HG02840 (cell line): Measurements from ENCODE around the gene OR51B6.
"Not testable (repeated sequence)": the region's sequence is repeated elsewhere in the genome, so short reads cannot be mapped to it uniquely, and the experiment has no call there.

ENCODE experiments used
- ATAC-seq: cut with Tn5 transposase; IDR thresholded peaks from one replicate; pipeline ENCODE4 v1.9.1; 2021; ENCODE audit warnings: mild to moderate bottlenecking, moderate library complexity, moderate number of reproducible peaks; ENCODE audit not compliant: unreplicated experiment, low FRiP score

The OR51B6 gene

DNA sequence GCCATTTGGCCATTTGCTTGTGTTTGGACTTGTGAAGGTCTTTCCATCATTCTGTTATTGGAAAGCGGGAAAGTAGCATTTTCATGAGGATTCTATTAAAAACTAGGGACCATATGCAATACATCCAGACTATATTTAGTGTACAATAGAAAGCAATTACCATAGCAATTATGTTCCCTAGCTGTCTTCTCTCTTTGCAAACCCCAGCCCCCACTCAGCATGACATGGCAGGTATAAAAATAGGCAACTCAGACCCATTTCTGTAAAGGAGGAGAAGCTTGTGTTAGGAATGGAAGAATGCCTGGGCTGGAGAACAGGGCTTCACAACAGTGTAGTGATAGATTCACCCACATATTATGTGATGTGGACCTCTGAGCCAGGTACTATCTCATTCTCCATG lies 12.4 kb downstream of the OR51B6 start:
- ATAC-seq: no peak

DNA sequence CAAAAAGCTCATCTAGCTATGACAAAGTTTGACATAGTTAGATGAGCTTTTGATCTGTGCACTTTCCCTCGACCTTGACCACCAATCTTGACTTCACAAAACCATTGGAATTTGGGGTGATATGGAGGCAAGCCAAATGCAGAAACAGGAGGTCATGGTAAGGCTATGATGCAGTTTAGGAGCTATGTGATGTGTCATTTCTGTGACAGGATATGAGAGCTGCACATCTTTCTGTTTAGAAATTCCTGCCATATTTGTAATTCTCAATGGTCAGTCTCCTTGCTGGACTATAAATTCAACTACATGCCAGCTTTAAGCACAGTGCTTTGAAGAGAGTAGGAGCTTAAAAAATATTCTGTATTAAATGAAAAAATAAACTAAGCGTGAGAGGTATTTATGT lies 12.9 kb downstream of the OR51B6 start:
- ATAC-seq: no peak

DNA sequence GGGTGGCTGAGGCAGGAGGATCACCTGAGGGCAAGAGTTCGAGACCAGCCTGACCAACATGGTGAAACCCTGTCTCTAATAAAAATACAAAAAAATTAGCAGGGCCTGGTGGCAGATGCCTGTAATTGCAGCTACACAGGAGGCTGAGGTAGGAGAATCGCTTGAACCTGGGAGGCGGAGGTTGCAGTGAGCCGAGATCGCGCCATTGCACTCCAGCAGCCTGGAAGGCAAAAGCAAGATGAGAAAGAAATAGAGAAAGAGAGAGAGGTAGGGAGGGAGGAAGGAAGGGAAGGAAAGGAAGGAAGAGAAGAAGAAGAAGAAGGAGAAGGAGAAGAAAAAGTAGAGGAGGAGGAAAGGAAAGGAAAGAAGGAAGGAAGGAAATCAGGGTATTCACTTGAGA lies 15.1 kb downstream of the OR51B6 start:
- ATAC-seq: not testable (repeated sequence)

DNA sequence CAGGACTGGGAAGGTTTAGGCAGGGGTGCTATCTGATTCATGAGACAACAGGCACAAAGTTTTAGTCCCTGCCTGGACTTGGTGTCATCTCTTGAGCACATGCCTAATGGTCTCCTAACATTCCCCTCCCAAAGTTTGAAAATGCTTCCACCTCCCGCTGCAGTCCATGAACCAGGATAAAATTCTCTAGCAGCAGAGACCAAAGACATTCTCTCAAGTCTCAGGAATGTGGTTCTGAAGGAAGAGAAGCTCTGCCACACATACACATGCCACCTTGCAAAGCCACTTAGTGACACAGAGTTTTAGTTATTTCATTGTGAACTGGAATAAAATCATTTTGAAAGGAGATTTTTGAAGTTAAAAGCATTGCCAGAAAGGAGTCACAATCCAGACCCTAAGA lies 15.5 kb downstream of the OR51B6 start:
- ATAC-seq: no peak

DNA sequence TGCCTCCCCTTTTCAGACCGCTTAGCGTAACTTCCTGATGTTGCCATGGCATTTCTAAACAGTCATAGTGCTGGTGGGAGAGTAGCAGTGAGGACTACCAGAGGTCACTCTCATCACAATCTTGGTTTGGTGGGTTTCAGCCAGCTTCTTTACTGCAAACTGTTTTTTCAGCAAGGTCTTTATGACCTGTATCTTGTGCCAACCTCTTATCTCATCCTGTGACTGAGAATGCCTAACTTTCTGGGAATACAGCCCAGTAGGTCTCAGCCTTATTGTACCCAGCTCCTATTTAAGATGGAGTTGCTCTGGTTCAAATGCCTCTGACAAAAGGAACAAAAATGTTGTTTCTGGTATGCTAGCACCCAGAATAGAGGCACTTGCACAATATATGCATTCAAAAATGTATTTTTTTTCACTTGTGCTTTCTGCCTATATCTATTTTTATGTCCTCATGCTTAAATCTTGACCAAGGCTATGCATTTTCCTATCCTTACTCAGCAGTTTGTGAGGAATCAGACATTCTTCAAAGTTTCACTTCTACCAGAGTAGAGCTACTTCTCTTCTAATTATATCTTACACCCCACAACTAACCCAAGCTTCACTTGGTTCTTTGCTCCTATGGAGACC lies 16.3 kb downstream of the OR51B6 start:
- ATAC-seq: no peak

DNA sequence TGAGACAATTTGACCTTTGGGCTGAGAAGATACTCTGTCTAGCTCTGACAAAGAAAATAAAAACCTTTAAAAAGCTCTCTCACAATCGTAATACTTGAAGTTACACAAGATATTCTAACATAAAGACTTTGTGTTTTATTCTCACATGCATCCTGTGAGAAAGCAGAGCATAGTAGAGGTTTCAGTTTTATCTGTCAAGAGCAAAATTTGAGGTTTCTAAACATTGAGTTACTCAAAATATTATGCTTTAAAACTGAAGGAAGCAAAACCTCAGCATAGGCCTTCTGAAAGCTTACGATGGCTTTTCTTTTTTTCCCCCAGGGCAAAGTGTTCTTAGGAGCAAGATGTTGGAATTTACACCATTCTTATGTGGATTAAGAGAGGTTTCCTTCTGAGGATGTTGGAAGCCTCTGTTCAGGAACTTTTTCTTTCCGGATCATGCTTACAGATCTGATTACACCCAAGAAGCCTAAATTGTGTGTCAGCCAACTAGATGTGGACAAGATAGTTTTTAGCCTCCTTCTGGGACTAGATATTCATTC lies 17.3 kb downstream of the OR51B6 start:
- no peak for ATAC-seq

DNA sequence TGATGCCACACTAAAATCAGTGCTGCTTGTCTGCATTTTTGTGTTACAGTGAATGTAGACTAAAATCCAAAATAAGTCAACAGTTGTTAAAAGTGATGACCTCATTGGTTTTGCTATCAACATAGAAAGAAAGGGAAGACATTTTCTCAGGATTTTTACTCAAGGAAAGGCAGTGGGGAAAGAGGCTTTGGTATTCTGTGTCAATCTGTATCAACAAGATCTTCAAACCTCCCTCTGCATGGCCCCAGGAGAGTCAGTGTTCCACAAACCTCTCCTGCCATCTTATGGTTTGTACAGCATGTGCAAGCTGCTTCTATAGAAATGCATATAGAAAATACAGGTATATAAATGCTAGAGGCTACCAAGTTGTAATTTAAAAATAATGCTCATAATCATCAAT lies 18.5 kb downstream of the OR51B6 start:
- ATAC-seq: no peak

DNA sequence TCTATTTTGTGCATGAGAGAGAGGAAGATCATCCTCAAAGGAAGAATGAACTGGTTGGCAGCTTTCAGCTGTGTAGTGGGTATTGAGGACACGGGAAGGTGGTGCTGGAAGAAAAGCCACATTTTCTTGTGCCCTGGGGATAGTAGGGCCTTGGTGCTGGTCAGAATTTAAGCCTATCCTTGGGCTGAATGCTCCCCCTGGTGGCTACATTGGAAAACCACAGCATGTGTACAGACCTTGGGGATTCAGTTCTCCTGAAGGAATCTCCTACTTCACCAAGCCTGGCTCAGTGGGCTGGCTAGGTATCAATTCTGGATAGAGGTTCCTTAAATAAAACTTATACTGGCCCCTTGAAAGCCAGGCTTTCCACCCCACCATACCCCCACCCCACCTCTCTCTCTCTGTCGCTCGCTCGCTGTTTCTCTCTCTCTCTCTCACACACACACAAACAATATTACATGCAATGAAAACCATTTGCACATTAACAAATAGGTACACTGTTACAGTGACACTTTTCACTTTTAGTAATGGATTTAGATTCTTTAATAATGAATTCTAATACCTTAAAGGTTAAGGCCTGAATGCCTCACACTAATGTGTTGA lies 29.5 kb downstream of the OR51B6 start:
- peak; percentile 75 for ATAC-seq

DNA sequence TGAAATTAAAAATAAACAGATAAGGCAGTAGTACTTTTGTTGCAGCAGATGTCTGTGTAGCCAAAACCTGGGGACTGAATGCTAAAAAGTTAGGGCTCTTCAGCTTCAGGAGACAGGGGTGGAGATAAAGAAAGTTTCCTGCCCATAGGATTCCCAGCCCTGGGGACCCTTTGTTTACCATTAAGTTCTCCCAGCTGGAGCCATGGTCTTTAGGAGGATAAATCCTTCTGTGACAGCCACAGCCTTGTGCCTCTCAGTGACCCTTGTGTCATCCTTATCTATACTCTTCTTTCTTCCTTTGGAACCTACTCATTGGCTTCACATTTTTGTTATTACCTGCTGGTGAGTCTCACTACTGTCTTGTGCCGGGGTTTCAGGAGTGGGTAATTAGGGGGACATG lies 32.3 kb downstream of the OR51B6 start, which contains the start of gene OR51M1:
Gene OR51M1 (plus strand): TSS at position 237 of the 400 bp plus-strand sequence. CDS start 5,587 bp downstream, outside the sequence.
- no peak for ATAC-seq

DNA sequence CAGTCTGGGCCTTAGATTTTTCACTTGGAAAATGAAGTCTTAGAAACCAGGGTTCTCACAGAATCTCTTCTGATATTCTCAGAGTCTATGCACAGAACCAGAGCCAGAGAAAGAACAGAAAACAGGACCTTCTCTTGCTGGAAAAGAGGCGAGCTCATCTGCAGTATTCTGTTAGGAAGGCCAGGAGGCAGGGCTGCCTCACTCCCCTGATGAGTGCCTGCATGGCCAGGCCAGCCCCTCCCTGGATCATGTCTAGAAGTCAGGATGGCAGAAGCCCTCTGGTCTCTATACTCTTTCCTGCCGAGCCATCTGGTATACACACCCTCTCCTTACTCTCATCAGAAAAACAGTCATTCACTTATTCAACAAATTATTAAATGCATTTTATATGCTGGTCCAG lies 33.0 kb downstream of the OR51B6 start:
- ATAC-seq: no peak

DNA sequence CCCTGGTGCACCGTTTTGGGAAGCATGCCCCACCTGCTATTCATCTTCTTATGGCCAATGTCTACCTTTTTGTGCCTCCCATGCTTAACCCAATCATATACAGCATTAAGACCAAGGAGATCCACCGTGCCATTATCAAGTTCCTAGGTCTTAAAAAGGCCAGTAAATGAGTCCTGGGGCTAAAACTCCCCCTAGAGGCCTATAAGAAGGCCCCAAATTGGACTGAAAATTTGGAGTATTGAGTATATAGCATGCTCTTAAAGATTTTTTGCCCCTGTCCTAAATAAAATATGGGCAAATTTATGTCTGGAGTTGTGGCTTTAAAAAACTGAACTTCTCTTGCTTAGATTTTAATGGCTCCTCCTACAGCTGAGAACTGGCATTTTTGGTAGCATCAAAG lies 38.9 kb downstream of the OR51B6 start:
- no peak for ATAC-seq

DNA sequence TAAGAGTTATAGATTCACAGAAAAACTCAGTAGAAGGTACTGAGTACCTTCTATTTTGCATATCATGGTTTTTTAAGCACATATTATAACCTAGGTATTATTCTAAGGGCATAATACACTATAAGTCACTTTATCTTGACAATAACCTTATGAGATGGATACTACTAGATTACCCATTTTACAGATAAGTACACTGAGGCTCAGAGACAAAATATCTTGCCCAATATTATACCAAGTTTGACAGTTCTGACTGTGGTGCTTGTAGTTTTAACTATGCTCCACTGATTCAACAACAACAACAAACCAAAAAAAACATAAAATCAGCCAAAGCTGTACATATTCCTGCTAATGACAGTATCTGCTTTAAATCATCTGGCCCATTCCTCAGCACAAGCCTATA lies 42.8 kb downstream of the OR51B6 start:
- ATAC-seq: no peak

DNA sequence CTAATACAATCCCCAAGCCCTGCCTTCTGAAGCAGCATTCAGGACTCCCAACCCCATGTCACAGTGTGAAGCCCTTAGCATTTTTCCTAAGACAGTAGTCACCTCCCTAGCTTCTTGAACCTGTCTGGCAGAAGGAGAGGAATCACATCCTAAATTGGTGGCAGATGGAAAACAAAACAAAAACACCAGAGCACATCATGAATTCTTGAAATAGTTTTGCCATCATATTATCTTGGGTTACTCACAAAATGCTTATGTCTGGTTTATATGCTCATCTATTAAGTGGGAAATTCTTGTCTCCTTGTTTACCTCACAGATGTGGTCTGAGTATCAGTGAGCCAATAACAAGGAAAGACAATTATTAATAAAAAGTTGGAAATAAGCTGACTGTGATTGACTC lies 47.6 kb downstream of the OR51B6 start:
- no peak for ATAC-seq
